Stimulated activated CD4-positive, alpha-beta T cell treated with anti-CD3 and anti-CD28 coated beads, TNF-alpha, amount 100 ng/mL, for 48 hours (primary cell): ENCODE results near the gene KCNC4.

Source experiments
- DNase-seq, 3 donors: peaks; one replicate each; pipeline ENCODE4 v3.0.0-alpha.2; 2020; ENCODE audit warnings: low read depth in 3 of 3

The KCNC4 gene

DNA sequence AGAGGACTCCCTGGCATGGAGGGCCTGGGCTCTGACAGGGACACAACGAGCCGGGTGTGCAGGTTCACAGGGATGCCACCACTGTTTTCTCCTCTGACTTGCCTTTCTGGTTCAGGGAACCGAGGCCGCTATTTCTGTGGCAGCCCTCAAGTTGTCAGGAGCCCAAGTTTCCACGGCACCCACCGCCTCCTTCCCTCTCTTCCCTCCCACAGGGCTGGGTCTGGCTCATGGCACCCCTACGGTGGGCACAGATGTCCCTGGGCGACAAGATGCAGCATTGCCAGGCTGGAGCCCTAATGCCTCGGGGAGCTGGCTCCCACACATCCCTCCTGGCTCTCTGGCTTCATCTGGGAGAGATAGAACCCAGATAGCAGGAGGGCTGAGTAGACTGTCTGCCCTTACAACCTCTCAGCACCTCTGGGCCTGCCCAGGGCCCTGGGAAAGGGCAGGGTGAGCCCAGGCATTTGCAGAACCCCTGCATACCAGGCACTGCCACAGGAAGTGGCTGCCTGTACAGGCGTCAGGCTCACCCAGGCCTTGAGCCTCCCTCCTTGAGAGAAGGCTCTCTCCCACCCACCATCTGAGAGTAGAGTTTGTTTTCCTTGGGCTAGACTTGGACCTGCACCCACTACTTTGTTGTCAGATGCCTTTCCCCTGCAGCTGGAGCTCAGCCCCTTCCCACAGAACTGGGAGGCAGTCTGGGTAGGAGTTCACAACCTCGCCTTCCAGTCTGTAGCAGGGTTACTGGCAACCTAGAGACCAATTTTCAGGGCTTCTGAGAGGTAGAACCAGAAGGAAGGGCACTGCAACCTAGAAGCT lies 20.5 kb downstream of the KCNC4 start:
- no peak for DNase-seq

DNA sequence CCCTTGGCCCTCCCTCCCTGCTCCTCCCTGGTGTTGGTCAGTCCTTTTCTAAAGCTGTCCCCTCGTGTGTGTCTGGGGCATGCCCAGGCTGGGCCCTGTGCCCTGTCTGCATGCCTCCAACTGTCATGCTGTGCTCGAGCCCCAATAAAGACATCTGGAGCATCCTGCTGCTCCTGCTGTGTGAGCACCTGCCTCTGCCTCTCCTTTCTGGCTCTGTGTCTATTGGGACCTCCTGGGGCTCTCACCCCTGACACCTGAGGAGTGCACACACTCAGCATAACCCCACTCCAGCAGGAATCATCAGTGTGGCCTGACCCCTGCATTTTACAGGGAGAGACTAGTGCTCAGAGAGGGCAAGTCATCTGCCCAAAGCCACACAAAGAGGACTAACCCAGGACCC lies 23.7 kb downstream of the KCNC4 start:
- no peak for DNase-seq

DNA sequence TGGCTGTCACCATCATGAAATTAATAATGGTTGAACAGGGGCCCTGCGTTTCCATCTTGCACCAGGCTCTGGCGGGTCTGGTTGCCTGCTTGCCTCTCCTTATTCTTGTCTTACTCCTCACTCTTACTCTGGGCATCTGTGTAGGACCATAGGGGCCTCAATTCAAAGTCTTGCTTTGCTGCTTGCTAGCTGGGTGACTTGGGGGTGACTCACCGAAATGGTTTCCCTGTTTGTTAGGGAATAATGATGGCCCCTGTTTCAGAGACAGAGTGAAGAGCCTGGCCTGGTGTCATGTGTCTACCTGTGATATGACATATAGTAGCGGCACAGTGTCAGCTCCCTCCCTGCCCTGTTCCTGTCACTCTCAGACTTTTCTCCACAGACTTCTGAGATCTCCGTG lies 24.6 kb downstream of the KCNC4 start:
- no peak for DNase-seq

DNA sequence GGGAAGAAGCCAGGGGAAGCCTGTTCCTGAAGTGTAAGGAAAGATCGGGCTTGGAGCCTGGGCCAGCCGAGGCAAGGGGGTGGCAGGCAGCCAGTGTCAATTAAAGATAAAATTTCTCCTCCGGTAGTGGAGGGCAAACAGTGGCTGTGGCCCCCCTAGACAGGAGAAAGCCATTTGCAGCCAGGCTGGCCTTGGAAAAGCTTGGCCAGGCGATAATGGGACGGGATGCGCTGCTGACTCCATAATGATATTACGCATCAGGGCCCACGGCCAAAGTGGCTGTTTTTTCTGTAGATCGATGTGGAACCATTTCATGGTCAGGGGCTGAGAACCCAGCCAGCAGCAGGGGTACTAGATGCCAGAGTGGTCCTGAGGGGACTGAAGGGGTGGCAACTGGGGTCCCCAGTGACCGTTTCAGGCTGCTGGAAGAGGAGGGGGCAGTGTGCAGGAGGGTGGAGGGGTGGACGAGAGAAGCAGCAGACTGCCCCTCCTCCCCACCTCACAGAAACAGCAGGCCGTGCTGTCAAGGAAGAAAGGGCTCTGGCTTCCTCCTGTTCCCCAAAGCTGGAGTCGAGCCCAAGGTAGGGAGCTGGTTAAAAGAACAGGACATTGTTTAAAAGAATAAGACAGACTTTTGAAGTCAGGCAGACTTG lies 25.2 kb downstream of the KCNC4 start:
- no peak for DNase-seq

DNA sequence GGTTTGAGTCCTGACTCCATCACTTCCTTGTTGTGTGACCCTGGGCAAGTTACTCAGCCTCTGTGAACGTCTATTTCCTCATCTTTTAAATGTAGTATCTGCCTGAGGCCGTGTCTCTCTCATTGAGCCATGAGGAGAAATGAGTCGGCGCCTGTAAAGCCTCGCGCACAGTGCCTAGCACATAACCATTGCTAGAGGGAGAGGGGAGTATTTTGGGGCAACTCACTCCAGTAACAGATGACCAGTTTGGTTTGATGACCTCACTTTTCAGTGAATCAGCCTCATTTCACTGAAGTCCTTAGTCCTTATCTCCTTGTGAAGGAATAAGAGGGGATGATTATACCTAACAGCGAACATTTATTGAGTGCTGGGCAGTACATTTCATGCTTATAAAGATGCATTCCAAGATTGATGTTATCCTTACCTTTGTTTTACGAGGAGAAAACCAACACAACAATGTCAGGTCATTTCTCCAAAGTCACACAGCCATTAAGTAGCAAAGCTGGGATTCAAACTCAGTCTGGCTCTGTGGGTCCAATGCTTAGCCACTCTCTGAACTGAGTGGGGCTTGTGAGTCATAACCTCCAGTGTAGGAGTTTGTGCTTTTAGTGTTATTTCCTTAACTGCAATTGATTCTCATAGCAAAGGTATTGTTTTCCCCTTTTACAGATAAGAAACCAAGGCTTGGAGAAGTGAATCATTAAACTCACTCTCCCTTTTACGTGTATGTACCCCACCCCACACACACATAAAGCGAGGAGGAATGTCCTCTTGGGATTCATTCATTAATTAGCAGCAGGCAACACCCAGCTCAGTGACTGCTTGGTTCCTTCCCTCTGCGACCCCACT lies 25.9 kb downstream of the KCNC4 start:
- DNase-seq = peak in 2 of 3 donors; percentile 46 to 68

DNA sequence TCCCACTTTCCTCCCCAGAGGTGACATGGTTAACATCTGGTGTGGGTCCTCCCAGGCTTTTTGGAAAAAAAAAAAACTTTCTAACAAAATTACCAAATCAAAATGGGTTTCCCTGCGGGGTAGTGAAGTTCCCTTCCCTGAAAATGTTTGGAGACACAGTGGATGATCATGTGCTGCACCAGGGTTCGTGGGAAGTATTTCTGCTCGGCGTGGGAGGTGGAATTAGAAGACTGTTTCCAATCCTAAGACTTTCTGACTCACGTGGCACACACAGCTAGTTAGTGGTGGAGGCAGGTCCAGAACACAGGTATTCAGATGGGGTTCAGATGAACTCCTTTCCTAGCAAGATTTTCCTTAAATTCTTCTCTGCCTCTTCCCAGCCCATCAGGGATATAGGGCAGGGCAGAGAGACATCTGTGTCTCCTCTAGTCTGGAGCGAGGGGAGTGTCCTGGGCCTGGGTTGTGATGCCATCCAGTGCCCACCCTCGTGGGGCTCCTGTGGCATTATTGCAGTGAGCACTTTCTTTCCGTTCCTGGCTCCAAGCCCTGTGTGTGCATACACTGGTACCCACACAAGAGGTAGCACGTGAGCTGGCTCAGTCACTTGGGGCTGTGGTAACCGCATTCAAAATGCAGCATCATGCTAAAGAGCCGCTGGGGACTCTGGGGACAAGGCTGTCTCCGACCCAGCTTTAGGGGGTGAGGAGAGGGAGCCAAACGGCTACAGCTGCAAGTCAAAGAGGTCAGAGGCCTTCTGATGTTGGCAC lies 27.5 kb downstream of the KCNC4 start:
- no peak for DNase-seq

DNA sequence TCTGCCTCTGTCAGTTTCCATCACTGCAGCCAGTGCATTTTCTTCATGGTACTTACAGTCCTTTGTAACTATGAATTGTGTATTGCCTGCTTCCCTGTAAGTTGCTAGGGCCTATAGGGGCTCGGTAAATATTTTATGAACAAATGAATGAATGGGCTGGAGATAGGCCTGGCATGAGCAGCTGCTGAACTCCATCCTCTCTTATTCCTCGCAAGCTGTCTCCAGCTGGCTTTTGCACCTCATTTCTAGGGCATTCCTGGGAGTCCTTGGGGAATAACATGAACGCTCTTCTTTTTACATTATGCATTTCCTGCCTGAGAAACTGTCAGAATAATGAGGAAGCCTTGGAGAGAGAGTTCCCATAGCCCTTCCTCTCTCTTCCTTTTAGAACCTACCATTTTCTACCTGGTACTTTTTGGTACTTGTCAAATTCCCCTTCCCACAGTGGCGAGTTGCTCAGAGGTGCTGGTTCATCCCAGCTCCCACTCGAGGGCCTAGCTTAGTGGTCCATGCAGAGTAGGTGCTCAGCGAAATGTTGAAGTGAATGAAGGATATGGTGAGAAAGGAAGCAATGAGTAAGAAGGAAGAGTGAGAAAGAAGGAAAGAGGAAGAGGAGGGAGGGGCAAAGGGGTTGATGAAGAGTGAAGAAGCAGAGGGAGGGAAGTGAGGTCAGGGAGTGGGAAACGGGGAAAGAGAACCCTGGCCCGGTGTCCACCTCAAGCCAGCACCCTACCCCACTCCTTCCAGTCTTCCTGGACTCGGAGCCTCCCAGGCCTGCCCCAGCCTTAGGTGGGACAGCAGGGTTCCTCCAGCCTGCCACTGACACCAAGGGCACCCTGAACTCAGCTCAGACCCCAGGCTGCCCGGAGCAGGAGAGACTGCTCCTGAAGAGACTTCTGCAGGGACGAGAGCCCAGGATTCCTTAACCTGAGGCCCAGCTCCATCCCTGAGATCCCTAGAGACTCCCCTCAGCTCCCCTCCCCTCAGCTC lies 29.6 kb downstream of the KCNC4 start:
- no peak for DNase-seq

DNA sequence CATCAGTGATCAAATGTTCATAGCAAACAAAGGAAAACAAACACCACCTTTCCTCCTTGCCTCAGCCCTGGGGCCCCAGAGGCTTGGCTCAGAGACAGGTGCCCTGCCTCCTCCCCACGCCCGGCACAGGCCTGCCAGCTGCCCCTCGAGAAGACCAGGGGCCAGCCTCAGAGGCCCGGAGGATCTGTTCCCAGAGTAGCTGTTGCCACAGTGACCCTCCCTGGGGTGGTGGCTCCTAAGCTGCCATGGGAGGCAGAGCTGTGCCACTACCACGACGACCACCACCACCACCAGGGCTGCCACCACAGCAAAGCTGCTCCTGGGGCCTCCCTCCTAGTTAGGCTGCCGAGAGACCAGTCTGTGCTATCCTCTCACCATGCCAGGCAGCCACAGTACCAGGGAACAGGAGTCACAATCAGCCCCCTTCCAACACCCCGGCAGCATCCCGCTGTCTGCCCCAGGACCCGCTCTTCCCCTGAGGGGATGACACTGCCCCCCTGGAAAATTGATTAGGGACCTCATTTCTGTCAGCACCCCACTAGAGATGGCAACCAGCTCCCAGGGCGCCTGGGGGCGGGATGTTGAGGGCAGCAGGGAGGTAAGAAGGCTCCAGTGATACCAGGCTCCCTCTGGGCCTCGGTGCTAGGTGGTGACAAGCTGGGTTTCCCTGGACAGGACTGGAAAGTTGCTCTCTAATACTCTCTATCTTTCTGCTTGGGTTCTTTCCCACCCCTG lies 30.5 kb downstream of the KCNC4 start:
- no peak for DNase-seq

DNA sequence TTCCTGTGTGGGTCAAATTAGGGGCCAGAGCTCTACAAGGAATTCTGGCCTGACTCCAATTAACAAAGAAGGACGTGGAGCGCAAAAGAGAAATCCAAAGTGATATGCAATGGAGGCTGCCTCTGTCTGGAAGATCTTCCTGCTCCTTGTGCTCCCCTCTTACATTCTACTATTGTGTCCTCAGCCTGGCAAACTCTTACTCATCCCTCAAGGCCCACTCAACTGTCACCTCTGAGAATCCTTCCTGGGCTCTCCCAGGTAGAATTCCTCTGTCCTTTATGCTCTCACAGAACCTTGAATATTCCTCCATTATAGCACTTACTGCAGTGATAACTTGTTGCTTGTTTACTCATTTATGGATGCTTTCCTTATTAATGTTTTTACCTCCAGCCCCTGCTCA lies 31.4 kb downstream of the KCNC4 start:
- no peak for DNase-seq

DNA sequence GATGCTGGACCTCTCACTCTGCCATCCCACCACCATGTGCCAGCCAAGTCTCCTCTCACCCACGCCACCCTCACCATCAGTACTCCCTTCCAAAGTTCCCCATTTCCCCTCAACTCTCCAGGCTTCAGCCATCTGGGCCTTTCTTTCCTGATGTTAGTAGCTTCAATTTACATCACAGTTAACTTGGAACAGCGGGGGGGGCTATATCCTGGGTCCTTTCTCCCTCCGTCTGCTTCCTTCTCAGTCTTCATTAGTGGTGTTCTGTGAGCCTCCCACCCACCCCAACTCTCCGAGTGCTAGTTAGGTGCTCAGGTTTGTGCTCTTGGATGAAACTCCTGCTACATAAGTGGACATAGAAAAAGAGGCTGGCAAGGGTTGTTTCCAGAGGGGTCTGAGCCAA lies 31.9 kb downstream of the KCNC4 start:
- DNase-seq = no peak

DNA sequence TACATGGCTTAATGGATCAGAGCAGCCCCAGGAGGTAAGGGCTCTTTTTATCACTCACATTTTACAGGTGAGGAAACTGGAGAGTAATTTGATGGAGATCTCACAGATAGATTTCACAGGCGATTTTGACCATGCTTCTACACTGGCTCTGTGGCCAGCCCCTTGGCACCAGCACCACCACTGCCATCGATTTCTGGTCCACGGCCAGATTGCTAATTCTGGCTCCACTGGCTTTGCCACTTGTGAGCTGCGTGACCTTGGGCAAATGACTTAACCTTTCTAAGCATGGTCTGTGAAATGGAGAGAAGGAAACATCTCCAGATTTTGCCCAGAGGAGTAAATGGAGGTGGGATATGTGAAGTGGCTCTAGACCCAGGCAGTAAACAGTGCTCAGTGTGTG lies 32.6 kb downstream of the KCNC4 start:
- DNase-seq = no peak

DNA sequence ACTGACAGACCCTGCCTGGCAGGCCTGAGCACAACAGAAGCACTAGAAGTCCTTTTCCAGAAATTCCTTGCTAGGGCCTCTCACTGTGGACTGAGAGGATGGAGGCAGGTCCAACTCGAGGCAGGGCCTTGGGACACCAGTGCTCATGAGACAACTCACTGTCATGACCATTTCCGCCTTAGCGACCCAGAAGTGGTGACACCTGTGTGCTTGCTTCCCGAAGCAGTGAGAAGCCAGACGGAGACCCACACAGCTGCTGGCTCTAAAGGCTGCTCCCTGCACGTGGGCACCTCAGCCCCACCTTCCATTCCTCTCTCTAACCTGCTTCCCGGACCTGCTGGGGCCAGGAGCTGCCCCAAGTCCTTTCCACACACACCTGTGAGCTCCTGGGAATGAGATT lies 33.0 kb downstream of the KCNC4 start:
- no peak for DNase-seq

DNA sequence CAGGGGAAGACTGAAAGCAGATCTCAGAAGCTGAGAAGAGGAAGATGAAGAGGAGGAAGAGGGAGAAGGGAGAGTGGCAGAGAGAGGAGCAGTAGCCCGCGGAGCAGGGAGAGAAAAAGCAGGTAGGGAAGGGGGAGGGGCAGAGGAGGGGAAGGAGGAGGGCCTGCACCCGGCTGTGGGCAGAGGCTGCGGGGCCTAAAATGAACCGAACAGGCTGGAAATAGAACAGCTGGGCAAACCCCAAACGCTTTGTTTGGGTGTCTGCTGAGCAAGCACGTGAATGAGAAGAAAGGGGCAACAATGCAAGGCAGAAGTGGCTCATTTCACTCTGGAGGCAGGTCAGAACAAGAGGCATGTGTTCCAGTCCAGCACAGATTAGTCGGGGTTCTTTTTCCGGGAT lies 33.5 kb downstream of the KCNC4 start:
- DNase-seq = no peak

DNA sequence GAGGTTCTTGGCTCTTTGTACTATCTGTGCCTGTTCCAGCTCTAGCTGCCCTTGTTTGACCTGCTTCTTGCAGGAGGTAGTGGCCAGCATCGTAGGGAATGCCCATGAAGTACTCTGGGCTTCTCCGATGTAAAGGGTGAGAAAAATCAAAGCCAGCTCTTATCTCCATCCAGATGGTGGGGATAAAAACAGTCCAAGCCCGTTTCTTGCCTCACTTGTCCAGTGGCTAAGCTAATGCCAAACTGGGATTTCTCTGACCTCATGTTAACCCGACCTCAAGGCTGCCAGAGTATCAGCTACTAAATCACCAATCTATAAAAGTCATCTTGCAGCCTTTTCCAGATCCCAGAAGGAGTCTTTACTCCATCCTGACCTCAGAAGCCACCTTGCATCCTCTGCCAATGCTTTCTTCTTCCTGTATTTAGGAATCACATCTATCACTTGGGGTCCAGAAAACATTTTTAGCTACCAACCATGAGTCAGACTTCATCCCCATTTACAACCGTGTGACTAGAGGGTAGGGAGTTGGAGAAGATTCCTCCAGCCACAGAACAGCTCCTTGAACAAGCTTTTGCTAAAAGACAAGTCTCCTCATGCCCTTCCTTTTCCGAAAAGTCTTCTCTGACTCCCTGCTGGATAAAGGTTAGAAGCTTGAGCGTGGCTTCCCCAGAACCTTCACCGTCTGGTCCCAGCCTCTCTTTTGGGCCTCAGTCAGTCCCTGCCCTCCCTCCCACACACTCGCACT lies 35.9 kb downstream of the KCNC4 start:
- DNase-seq = no peak

DNA sequence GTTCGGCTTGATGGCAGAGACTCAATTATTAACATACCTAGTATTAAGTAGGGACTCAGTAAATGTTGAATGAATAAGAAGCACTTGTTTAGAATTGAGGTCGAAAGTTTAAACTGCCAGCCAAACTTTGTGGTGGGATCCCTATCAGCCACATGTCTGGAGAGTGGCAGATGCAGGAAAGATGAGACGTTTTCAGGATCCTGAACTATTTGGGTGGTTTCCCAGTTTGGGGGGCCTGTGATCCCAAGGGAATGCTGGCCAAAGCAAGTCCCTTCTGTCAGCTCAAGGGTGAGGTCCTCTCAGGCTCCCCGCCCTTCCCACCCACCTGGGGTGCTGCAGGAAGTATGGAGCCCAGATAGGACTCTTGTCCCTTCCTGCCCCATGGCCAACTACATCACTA lies 38.6 kb downstream of the KCNC4 start:
- DNase-seq = no peak

DNA sequence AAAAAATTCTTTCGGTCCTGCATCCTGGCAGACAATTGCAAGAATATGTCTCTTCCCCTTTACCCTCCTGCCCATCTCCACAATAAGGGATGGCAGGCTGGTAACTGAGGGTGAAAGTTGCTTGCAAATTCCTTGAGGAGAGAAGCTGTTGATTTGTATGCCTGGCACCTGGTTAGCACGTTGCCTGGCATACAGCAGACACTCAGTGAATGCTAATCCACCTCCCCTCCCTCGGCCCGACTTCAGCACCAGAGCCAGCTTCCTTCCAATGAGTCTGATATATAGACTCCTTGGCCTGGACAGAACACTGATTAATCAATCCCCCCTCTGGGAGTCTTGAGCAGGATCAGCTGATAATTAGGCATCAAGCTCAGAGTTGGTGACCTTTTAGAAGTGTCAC lies 39.1 kb downstream of the KCNC4 start:
- DNase-seq = no peak

DNA sequence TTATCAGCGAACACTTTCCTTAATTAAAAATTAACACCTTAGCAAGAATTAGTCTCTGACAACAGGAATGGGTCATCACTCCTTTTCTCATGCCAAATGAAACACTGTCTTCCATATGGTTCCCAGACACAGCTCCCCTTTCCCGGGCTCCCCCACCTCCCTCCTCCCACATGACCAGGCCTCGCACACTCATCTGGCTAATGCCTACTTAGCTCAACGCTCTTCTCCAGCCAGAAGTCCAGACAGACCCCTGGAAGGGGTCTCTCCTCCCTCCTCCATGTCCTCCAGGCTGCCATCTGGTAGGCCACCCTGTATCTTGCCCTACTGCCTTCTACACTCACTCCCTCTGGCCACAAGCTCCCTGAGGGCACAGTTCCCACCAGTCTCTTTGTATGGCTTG lies 39.9 kb downstream of the KCNC4 start:
- no peak for DNase-seq

DNA sequence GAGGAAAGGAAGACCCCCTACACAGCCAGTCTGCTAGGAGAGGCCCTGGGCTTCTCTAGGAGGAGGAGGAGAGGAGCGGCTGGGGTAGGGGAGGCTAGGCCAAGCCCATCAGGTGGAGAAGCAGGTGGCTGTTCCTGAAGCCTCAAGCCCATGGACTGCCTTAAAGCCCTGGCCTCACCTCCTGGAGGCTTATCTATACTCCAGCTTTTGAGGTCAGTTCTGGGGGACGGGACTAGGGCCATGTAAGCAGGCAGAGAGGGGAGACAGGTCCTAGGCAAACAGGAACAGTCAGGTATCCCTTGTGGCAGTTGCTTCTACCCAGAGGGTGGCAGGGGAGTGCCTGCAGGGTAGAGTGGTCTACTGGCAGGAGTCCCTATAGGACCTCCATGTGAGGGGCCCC lies 40.6 kb downstream of the KCNC4 start:
- DNase-seq = no peak

DNA sequence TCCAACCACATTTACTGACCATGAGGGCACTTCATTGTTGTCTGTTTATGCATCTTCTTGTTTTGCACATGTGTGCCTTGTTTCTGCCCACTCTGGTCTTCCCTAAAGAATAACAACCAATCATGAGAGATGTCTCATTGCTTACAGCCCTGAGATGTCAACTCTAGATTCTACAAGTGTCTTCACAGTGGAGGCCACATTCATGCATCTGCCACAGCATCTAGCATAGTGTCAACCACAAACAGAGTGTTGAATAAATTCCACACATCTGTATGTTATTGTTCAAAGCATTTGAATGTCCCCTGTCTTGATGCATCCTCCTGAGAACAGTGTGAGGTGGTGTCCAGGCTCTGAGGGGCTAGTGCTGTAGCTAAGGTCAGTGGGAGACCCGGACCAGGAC lies 43.1 kb downstream of the KCNC4 start:
- no peak for DNase-seq
